H54 (cell line): ENCODE results near the gene CHST2.
A peak's percentile ranks its signal among the peaks of the same experiment; 100 is the strongest.

Experiments used
- DNase-seq: peaks from one replicate; pipeline ENCODE4 v3.0.0; 2011; ENCODE audit warnings: low spot score, mixed read lengths; ENCODE audit not compliant: insufficient read length
- FAIRE-seq: peaks from 3 replicates; lab custom pipeline; 2011; peaks lifted over from hg19 to GRCh38; lab: Jason Lieb, UNC
- POLR2A ChIP-seq: IDR thresholded peaks from 2 replicates; pipeline ENCODE4 v1.6.1; 2011; ENCODE audit warnings: low read depth, mild to moderate bottlenecking, low read length

CHST2 gene

DNA sequence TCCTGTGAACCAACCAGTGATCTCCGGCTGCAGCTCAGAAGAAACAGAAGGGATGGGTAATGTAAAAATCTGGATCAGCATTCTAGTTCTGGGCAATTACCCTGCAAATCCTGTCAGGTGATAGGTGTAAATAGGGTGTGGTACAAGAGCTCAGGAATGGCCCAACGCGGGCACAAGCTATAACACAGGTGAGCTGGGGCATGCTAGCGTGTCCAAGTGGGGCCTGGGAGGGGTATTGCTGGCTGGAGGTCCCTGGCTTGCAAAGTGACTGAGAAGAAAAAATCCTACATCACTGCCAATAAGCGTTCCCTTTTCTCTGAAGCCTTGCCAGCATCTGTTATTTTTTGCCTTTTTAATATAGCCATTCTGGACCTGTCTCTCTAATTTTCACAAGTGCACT lies 9.7 kb upstream of the CHST2 start:
- no peak for TF ChIP-seq POLR2A
- DNase-seq: no peak
- no peak for FAIRE-seq

DNA sequence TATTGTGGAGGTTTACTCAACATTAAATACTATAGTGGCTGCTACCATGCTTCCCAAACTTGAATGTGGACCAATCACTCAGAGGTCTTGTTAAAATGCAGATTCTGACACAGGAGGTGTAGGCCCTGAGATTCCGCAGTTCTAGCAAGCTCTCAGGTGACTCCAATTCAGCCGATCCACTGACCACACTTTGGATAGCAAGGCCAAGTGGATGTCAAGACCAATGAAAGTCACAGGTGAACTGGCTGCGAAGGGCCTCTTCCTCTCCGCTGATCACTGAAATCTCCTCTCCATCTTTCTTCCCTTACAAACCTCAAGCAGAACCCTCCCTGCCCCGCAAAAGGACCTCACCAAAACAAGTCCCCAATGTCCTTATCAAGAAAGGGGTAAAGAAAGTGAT lies 9.2 kb upstream of the CHST2 start:
- FAIRE-seq (no peak), DNase-seq (no peak)
- TF ChIP-seq POLR2A: no peak

- no peak for DNase-seq
- FAIRE-seq: no peak
- TF ChIP-seq POLR2A: no peak
These were observed 952 bp upstream of the CHST2 start for GRCh38 chr3:143118630-143119008.

- DNase-seq (peak; percentile 36), FAIRE-seq (no peak)
- no peak for TF ChIP-seq POLR2A
These were observed 574 bp downstream of the CHST2 start for GRCh38 chr3:143119974-143120715.

DNA sequence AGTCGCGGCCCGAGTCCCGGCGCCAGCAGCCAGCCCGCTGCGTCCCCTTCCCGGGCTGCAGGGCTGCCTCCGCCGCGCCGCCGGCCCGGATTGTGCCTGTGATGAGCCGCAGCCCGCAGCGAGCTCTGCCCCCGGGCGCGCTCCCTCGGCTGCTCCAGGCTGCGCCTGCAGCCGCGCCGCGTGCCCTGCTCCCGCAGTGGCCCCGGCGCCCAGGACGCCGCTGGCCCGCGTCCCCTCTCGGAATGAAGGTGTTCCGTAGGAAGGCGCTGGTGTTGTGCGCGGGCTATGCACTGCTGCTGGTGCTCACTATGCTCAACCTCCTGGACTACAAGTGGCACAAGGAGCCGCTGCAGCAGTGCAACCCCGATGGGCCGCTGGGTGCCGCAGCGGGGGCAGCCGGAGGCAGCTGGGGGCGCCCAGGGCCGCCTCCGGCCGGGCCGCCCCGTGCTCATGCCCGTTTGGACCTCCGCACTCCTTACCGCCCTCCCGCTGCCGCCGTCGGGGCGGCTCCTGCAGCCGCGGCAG lies 1.2 kb downstream of the CHST2 start:
- TF ChIP-seq POLR2A: no peak
- DNase-seq (no peak), FAIRE-seq (no peak)

DNA sequence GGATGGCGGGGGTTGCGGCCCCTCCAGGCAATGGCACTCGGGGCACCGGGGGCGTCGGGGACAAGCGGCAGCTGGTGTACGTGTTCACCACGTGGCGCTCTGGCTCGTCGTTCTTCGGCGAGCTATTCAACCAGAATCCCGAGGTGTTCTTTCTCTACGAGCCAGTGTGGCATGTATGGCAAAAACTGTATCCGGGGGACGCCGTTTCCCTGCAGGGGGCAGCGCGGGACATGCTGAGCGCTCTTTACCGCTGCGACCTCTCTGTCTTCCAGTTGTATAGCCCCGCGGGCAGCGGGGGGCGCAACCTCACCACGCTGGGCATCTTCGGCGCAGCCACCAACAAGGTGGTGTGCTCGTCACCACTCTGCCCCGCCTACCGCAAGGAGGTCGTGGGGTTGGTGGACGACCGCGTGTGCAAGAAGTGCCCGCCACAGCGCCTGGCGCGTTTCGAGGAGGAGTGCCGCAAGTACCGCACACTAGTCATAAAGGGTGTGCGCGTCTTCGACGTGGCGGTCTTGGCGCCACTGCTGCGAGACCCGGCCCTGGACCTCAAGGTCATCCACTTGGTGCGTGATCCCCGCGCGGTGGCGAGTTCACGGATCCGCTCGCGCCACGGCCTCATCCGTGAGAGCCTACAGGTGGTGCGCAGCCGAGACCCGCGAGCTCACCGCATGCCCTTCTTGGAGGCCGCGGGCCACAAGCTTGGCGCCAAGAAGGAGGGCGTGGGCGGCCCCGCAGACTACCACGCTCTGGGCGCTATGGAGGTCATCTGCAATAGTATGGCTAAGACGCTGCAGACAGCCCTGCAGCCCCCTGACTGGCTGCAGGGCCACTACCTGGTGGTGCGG lies 1.9 kb downstream of the CHST2 start:
- FAIRE-seq (no peak), DNase-seq (no peak)
- no peak for TF ChIP-seq POLR2A

DNA sequence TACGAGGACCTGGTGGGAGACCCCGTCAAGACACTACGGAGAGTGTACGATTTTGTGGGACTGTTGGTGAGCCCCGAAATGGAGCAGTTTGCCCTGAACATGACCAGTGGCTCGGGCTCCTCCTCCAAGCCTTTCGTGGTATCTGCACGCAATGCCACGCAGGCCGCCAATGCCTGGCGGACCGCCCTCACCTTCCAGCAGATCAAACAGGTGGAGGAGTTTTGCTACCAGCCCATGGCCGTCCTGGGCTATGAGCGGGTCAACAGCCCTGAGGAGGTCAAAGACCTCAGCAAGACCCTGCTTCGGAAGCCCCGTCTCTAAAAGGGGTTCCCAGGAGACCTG lies 2.5 kb downstream of the CHST2 start:
- DNase-seq (no peak), FAIRE-seq (no peak)
- no peak for TF ChIP-seq POLR2A

DNA sequence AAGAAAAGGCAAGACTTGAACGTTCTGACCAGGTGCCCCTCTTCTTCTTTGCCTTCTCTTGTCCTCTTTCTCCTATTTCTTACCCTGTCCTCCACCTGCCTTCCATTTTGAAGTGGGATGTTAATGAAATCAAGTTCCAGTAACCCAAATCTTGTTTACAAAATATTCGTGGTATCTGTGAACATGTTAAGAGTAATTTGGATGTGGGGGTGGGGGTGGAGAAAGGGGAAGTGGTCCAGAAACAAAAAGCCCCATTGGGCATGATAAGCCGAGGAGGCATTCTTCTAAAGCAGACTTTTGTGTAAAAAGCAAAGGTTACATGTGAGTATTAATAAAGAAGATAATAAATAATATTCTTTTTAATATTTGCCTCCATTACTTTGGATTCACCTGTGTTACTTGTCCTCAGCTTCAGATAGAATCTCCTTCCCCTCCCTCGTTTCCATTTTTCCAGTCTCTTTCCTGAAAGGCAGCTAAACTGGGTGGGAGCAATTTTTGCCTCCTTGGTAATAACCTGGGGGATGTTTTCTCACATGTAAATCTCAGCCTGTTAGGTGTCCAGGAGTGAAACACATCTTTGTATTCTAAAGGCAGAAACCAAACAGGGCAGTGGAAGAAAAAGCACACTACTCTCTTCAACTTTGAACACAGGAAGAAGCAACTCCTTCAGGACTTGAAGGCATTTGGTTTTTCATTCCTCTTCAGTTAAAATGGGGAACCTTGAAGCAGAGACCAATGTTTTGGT lies 3.2 kb downstream of the CHST2 start:
- TF ChIP-seq POLR2A: no peak
- no peak for FAIRE-seq

GRCh38 chr3:143123353-143123984 lies 3.9 kb downstream of the CHST2 start:
- DNase-seq (no peak), FAIRE-seq (no peak)
- TF ChIP-seq POLR2A: no peak

More for the DNA sequence above, 3.2 kb downstream of the CHST2 start:
- DNase-seq: no peak

DNA sequence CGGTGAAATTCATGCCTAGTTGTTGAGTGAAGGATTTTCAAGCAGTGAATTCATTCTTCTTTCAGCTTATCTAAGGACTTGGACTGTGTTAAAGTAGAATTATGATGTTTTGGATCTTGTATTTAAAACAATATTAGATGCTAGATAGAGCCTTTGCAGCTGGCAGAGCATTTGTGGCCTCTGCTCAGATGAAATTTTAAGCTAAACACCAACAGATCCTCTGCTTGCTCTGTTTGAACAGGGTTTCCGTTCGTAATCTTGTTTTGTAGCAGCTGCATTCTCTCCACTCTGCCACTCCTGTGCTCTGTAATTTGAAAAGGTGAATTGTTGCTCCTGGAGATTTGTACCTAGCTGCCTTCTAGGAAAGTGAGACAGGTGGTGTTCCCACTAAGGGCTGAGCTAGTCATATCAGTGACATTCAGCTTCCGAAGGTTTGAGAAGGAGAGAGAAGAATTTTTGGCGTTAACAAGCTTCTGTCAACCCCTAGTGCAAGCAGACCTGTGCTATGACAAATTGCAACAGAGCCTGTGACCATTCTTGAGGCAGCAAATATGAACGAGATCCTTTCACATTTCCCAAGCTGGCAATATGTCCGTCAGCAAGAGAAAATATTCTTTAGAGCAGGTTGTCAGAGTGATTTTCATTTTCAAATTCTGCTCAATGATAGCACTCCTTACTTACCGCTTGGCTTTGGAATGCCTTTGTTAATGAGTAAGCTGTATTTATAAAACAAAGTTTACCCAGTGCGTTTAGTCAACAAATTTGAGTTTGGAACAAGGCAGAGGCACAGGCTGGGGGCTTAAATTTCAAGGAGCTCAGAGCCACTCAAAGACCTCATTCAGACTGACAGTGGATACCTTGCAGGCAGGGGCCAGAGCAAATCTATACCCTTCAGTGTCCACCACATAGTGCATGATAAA lies 5.3 kb downstream of the CHST2 start:
- FAIRE-seq (no peak), DNase-seq (no peak)
- no peak for TF ChIP-seq POLR2A

DNA sequence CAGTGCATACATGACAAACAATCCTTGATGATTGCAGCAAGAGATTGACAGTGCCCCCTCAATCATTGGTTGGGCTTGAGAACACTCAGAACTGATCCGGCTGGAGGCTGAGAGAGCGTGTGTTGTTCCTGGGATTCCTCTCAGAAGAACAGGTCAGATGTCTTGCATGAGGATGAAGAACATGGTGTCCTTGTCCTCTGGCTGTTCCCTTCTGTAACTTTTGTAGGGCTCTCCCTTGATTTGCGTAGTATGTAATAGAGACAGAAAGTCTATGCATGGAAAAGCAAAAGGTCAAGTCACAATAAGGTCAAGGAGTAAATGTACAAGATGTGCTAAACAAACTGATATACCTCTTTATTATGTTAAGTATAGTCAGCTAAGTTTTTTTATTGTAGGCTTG lies 8.2 kb downstream of the CHST2 start:
- FAIRE-seq (no peak), DNase-seq (no peak)
- no peak for TF ChIP-seq POLR2A

GRCh38 chr3:143128227-143128955 lies 8.8 kb downstream of the CHST2 start:
- DNase-seq: no peak
- TF ChIP-seq POLR2A: no peak
- no peak for FAIRE-seq
